ENCODE results near the gene METTL16. TPM values are rescaled to one million over a fixed set of nuclear protein-coding genes. Genes with fewer than 3 reads are reported as not detected.
"Not testable (repeated sequence)": the region's sequence is repeated elsewhere in the genome, so short reads cannot be mapped to it uniquely, and the experiment has no call there.

The METTL16 gene
- total RNA-seq, 2 experiments from 2014 or later = 26.6 to 41.5 TPM

- H3K36me3 ChIP-seq (ENCODE audit: insufficient read depth, low read length) = peaks cover 46% of the 10 kb centered on the region
- BruUV-seq (replicated peaks) = no TSS peak
- POLR2A ChIA-PET = interaction anchor here (1.0 kb wide), 1 partner anchor 14 kb away, joined by 5 read pairs; no protein-coding TSS in a partner anchor
- peaks cover 12% of the 10 kb centered on the region for H3K4me1 ChIP-seq (ENCODE audit: insufficient read depth, low read length, poor library complexity, severe bottlenecking)
- H3K4me2 ChIP-seq (ENCODE audit: low read length) = 0 out of 2 replicates have a peak overlapping the region, but pooled peaks have one; percentile 18
- CTCF ChIA-PET (ENCODE audit: unreplicated experiment) = no interaction called here
- H3K27ac ChIP-seq (ENCODE audit: low read depth, low read length, poor library complexity, severe bottlenecking) = peak overlapping the region; percentile 10
- H2AFZ ChIP-seq (ENCODE audit: low read length) = no peak overlapping the region
- intact Hi-C loops (cut with micrococcal nuclease; ENCODE audit: unreplicated experiment) = no loop called here
- no peak overlapping the region for H3K4me3 ChIP-seq (ENCODE audit: low read depth, low read length, poor library complexity, severe bottlenecking)
- no peak for TF ChIP-seq EZH2phosphoT487 (IDR thresholded peaks at IDR 0.05; ENCODE audit: borderline replicate concordance, low read depth, low read length)
- no peak for TF ChIP-seq CTCF (conservative IDR thresholded peaks at IDR 0.05; ENCODE audit: low read length)
- DNase-seq (ENCODE audit: low spot score) = no peak
- H4K20me1 ChIP-seq (ENCODE audit: insufficient read depth, low read length) = no peaks in the 10 kb centered on the region
- H3K79me2 ChIP-seq (ENCODE audit: insufficient read depth, low read depth, low read length) = no peaks in the 10 kb centered on the region
- H3K9me3 ChIP-seq (ENCODE audit: low read length) = peaks cover 6% of the 10 kb centered on the region; the same call in 1 of the 2 replicates
- H3K9me2 ChIP-seq (ENCODE audit: insufficient read depth, low read length) = no peaks in the 10 kb centered on the region
Measured at GRCh38 chr17:2450016-2450650, 61.6 kb downstream of the METTL16 start.

- Histone ChIP-seq H3K79me2 (ENCODE audit: insufficient read depth, low read depth, low read length) (no peaks in the 10 kb centered on the region), H4K20me1 (ENCODE audit: insufficient read depth, low read length) (no peaks in the 10 kb centered on the region), H3K4me3 (ENCODE audit: low read depth, low read length, poor library complexity, severe bottlenecking) (peak overlapping the region; percentile 5), H3K9me2 (ENCODE audit: insufficient read depth, low read length) (no peaks in the 10 kb centered on the region), H3K4me1 (ENCODE audit: insufficient read depth, low read length, poor library complexity, severe bottlenecking) (peaks cover 12% of the 10 kb centered on the region), H3K9me3 (ENCODE audit: low read length) (peaks cover 6% of the 10 kb centered on the region; the same call in 1 of the 2 replicates), H2AFZ (ENCODE audit: low read length) (no peak overlapping the region), H3K36me3 (ENCODE audit: insufficient read depth, low read length) (peaks cover 51% of the 10 kb centered on the region), H3K27ac (ENCODE audit: low read depth, low read length, poor library complexity, severe bottlenecking) (peak overlapping the region; percentile 10), H3K4me2 (ENCODE audit: low read length) (peak overlapping the region; percentile 18; the same call in 1 of the 2 replicates)
- BruUV-seq (replicated peaks) = no TSS peak
- peak; percentile 12 for DNase-seq (ENCODE audit: low spot score)
- ChIA-PET CTCF (ENCODE audit: unreplicated experiment) (no interaction called here), POLR2A (interaction anchor here (0.6 to 1.0 kb wide), 3 partner anchors 15 to 728 kb away, joined by 3 to 5 read pairs (median 3); no protein-coding TSS in a partner anchor)
- no peak for TF ChIP-seq EZH2phosphoT487 (IDR thresholded peaks at IDR 0.05; ENCODE audit: borderline replicate concordance, low read depth, low read length)
- no peak for TF ChIP-seq CTCF (conservative IDR thresholded peaks at IDR 0.05; ENCODE audit: low read length)
- intact Hi-C loops (cut with micrococcal nuclease; ENCODE audit: unreplicated experiment) = no loop called here
Measured at GRCh38 chr17:2449486-2449885, 62.2 kb downstream of the METTL16 start.

GRCh38 chr17:2447479-2447878, 64.2 kb downstream of the METTL16 start:
- H4K20me1 ChIP-seq (ENCODE audit: insufficient read depth, low read length); intact Hi-C loops (cut with micrococcal nuclease; ENCODE audit: unreplicated experiment); H3K4me2 ChIP-seq (ENCODE audit: low read length); H3K4me3 ChIP-seq (ENCODE audit: low read depth, low read length, poor library complexity, severe bottlenecking); H3K79me2 ChIP-seq (ENCODE audit: insufficient read depth, low read depth, low read length); BruUV-seq (replicated peaks); H3K9me3 ChIP-seq (ENCODE audit: low read length); H3K9me2 ChIP-seq (ENCODE audit: insufficient read depth, low read length); H2AFZ ChIP-seq (ENCODE audit: low read length); CTCF ChIA-PET (ENCODE audit: unreplicated experiment); DNase-seq (ENCODE audit: low spot score); H3K27ac ChIP-seq (ENCODE audit: low read depth, low read length, poor library complexity, severe bottlenecking); POLR2A ChIA-PET: not testable (repeated sequence)
- peaks cover 49% of the 10 kb centered on the region for H3K36me3 ChIP-seq (ENCODE audit: insufficient read depth, low read length)
- peaks cover 12% of the 10 kb centered on the region for H3K4me1 ChIP-seq (ENCODE audit: insufficient read depth, low read length, poor library complexity, severe bottlenecking)
